CD4-positive, alpha-beta memory T cell (primary cell): ENCODE data around the gene BBX. TPM values are rescaled to one million over a fixed set of nuclear protein-coding genes. Genes with fewer than 3 reads are reported as not detected.

Experiments used
- CTCF ChIA-PET: fragments of 350-600 bp; sonication (Branson Sonifier 250); formaldehyde crosslinking; loops from one replicate; lab custom pipeline; 2021; ENCODE audit warnings: inconsistent platforms; ENCODE audit not compliant: partially characterized antibody; lab: Charles Lee
- POLR2A ChIA-PET: fragments of 350-600 bp; sonication (Branson Sonifier 250); formaldehyde crosslinking; loops from one replicate; lab custom pipeline; 2021; ENCODE audit not compliant: partially characterized antibody; lab: Charles Lee
- DNase-seq, 5 donors: peaks; one replicate each; pipeline versions ENCODE4 v3.0.0 to v3.0.0-alpha.2; 2020 to 2022; ENCODE audit warnings: mixed read lengths in 1 of 5
- H3K27ac ChIP-seq: one replicate; pipeline ENCODE4 v1.7.0; 2013; ENCODE audit warnings: low read depth, low read length
- H3K27me3 ChIP-seq: 2 replicates; pipeline ENCODE4 v1.7.0; 2013; ENCODE audit warnings: mild to moderate bottlenecking, low read length, moderate library complexity; ENCODE audit not compliant: insufficient read depth
- H3K36me3 ChIP-seq: 2 replicates; pipeline ENCODE4 v1.7.0; 2013; ENCODE audit warnings: mild to moderate bottlenecking, low read length, moderate library complexity; ENCODE audit not compliant: insufficient read depth
- H3K4me1 ChIP-seq: 2 replicates; pipeline ENCODE4 v1.7.0; 2013; ENCODE audit warnings: mild to moderate bottlenecking, low read length, moderate library complexity; ENCODE audit not compliant: insufficient read depth
- H3K4me3 ChIP-seq, 2 donors: one replicate each; pipeline ENCODE4 v1.7.0; 2013; ENCODE audit warnings: low read length in 2 of 2, mild to moderate bottlenecking in 1 of 2
- H3K9me3 ChIP-seq, 2 donors: one replicate each; pipeline ENCODE4 v1.7.0; 2013; ENCODE audit warnings: low read length in 2 of 2, control low read depth in 1 of 2; ENCODE audit not compliant: control insufficient read depth in 1 of 2
- H3K27ac Mint-ChIP-seq, 7 donors: one replicate each; pipeline ENCODE4 v1.8.0; 2020 to 2021; ENCODE audit warnings: mixed read lengths in 7 of 7, mild to moderate bottlenecking in 6 of 7, inconsistent platforms in 3 of 7, moderate library complexity in 3 of 7
- H3K27me3 Mint-ChIP-seq, 2 donors: one replicate each; pipeline ENCODE4 v1.8.0; 2020 to 2021; ENCODE audit warnings: mixed read lengths in 2 of 2
- H3K36me3 Mint-ChIP-seq, 2 donors: one replicate each; pipeline ENCODE4 v1.8.0; 2020 to 2021; ENCODE audit warnings: mixed read lengths in 2 of 2, inconsistent platforms in 1 of 2, mild to moderate bottlenecking in 1 of 2
- H3K4me1 Mint-ChIP-seq, 4 donors: one replicate each; pipeline ENCODE4 v1.8.0; 2020 to 2021; ENCODE audit warnings: mixed read lengths in 4 of 4, mild to moderate bottlenecking in 1 of 4
- H3K4me3 Mint-ChIP-seq, 8 donors: one replicate each; pipeline ENCODE4 v1.8.0; 2020 to 2021; ENCODE audit warnings: mixed read lengths in 8 of 8, mild to moderate bottlenecking in 7 of 8, moderate library complexity in 6 of 8, inconsistent platforms in 3 of 8
- H3K9me3 Mint-ChIP-seq, 8 donors: one replicate each; pipeline ENCODE4 v1.8.0; 2020 to 2021; ENCODE audit warnings: mixed read lengths in 8 of 8, mild to moderate bottlenecking in 5 of 8, inconsistent platforms in 3 of 8, moderate library complexity in 1 of 8
- intact Hi-C: fragments of 100-400 bp; cut with micrococcal nuclease; formaldehyde crosslinking; loops from one replicate; pipeline ENCODE4 v1.15.1; 2023
- polyA plus RNA-seq, 2 donors: library from polyadenylated mRNA; unstranded; fragments of 300-500 nt; fragmentation: Illumina TruSeq; gene quantifications; one replicate each; pipeline ENCODE4 v1.2.3, GENCODE V29; 2021
- total RNA-seq, 2 experiments: library from RNA; stranded (reverse); gene quantifications; one replicate each; pipeline ENCODE4 v1.2.3, GENCODE V29; 2021

BBX gene
- total and polyA plus RNA-seq, 4 experiments from 2014 or later = 85.4 to 101 (median 96.5) TPM

GRCh38 chr3:107753494-107753893 is 230.7 kb downstream of the BBX start:
- H3K27ac Mint-ChIP-seq = peak overlapping the region in 2 of 7 donors; percentile 18 to 34
- H3K4me1 ChIP-seq = no peaks in the 10 kb centered on the region
- peak in 1 of 5 donors; percentile 8 for DNase-seq
- no peaks in the 10 kb centered on the region for H3K27me3 Mint-ChIP-seq
- POLR2A ChIA-PET = no interaction called here
- no peaks in the 10 kb centered on the region for H3K9me3 ChIP-seq
- peaks cover 29 to 44% of the 10 kb centered on the region in 2 donors for H3K36me3 Mint-ChIP-seq
- peaks cover 0 to 4% (median 2%) of the 10 kb centered on the region in 4 donors for H3K4me1 Mint-ChIP-seq
- CTCF ChIA-PET = interaction anchor here (1.1 to 4.4 kb wide), 3 partner anchors 13 to 77 kb away, joined by 3 to 23 read pairs (median 13); no protein-coding TSS in a partner anchor
- no peak overlapping the region for H3K27ac ChIP-seq
- H3K4me3 Mint-ChIP-seq = no peak overlapping the region
- no peak overlapping the region for H3K4me3 ChIP-seq
- no peaks in the 10 kb centered on the region for H3K9me3 Mint-ChIP-seq
- H3K36me3 ChIP-seq = peaks cover 11% of the 10 kb centered on the region
- intact Hi-C loops = no loop called here
- H3K27me3 ChIP-seq = no peaks in the 10 kb centered on the region

GRCh38 chr3:107753976-107754375 is 231.2 kb downstream of the BBX start:
- H3K9me3 Mint-ChIP-seq = no peaks in the 10 kb centered on the region
- Histone ChIP-seq H3K9me3 (no peaks in the 10 kb centered on the region), H3K27me3 (no peaks in the 10 kb centered on the region), H3K36me3 (peaks cover 11% of the 10 kb centered on the region), H3K4me1 (no peaks in the 10 kb centered on the region), H3K4me3 (no peak overlapping the region), H3K27ac (no peak overlapping the region)
- CTCF ChIA-PET = interaction anchor here (0.9 kb wide), 1 partner anchor 78 kb away, joined by 8 read pairs; no protein-coding TSS in a partner anchor
- peaks cover 0 to 4% (median 2%) of the 10 kb centered on the region in 4 donors for H3K4me1 Mint-ChIP-seq
- no peak overlapping the region for H3K4me3 Mint-ChIP-seq
- no peaks in the 10 kb centered on the region for H3K27me3 Mint-ChIP-seq
- no peak for DNase-seq
- POLR2A ChIA-PET = no interaction called here
- no peak overlapping the region for H3K27ac Mint-ChIP-seq
- peaks cover 33 to 49% of the 10 kb centered on the region in 2 donors for H3K36me3 Mint-ChIP-seq
- intact Hi-C loops = no loop called here

- peaks cover 0 to 4% (median 2%) of the 10 kb centered on the region in 4 donors for H3K4me1 Mint-ChIP-seq
- no peaks in the 10 kb centered on the region for H3K4me1 ChIP-seq
- no peak for DNase-seq
- H3K4me3 Mint-ChIP-seq = no peak overlapping the region
- H3K27ac Mint-ChIP-seq = no peak overlapping the region
- CTCF ChIA-PET = interaction anchor here (1.1 to 1.8 kb wide), 2 partner anchors 18 to 96 kb away, joined by 3 to 4 read pairs; no protein-coding TSS in a partner anchor
- peaks cover 7% of the 10 kb centered on the region for H3K36me3 ChIP-seq
- no peaks in the 10 kb centered on the region for H3K9me3 Mint-ChIP-seq
- H3K27ac ChIP-seq = no peak overlapping the region
- H3K36me3 Mint-ChIP-seq = peaks cover 43 to 57% of the 10 kb centered on the region in 2 donors
- no peak overlapping the region for H3K4me3 ChIP-seq
- no peaks in the 10 kb centered on the region for H3K9me3 ChIP-seq
- no peaks in the 10 kb centered on the region for H3K27me3 Mint-ChIP-seq
- H3K27me3 ChIP-seq = no peaks in the 10 kb centered on the region
- intact Hi-C loops = no loop called here
- POLR2A ChIA-PET = no interaction called here
These were observed 233.9 kb downstream of the BBX start for GRCh38 chr3:107756649-107757048.

- Histone ChIP-seq H3K27me3 (no peaks in the 10 kb centered on the region), H3K9me3 (no peaks in the 10 kb centered on the region), H3K36me3 (peaks cover 6% of the 10 kb centered on the region), H3K4me3 (no peak overlapping the region), H3K27ac (no peak overlapping the region), H3K4me1 (no peaks in the 10 kb centered on the region)
- no peak for DNase-seq
- CTCF ChIA-PET = interaction anchor here (1.1 to 1.8 kb wide), 2 partner anchors 17 to 97 kb away, joined by 3 to 4 read pairs; no protein-coding TSS in a partner anchor
- intact Hi-C loops = no loop called here
- no peak overlapping the region for H3K4me3 Mint-ChIP-seq
- no peaks in the 10 kb centered on the region for H3K27me3 Mint-ChIP-seq
- H3K4me1 Mint-ChIP-seq = peaks cover 0 to 4% (median 2%) of the 10 kb centered on the region in 4 donors
- no peaks in the 10 kb centered on the region for H3K9me3 Mint-ChIP-seq
- peaks cover 44 to 58% of the 10 kb centered on the region in 2 donors for H3K36me3 Mint-ChIP-seq
- POLR2A ChIA-PET = no interaction called here
- no peak overlapping the region for H3K27ac Mint-ChIP-seq
These were observed 234.4 kb downstream of the BBX start for GRCh38 chr3:107757140-107757539.

- peaks cover 6% of the 10 kb centered on the region for H3K36me3 ChIP-seq
- intact Hi-C loops = no loop called here
- H3K27me3 ChIP-seq = no peaks in the 10 kb centered on the region
- no peaks in the 10 kb centered on the region for H3K27me3 Mint-ChIP-seq
- no peak for DNase-seq
- POLR2A ChIA-PET = no interaction called here
- no peaks in the 10 kb centered on the region for H3K9me3 Mint-ChIP-seq
- H3K4me3 Mint-ChIP-seq = no peak overlapping the region
- H3K4me1 Mint-ChIP-seq = peaks cover 0 to 2% (median under 1%) of the 10 kb centered on the region in 4 donors
- H3K4me3 ChIP-seq = no peak overlapping the region
- H3K27ac Mint-ChIP-seq = no peak overlapping the region
- H3K27ac ChIP-seq = no peak overlapping the region
- H3K4me1 ChIP-seq = no peaks in the 10 kb centered on the region
- H3K9me3 ChIP-seq = no peaks in the 10 kb centered on the region
- peaks cover 46 to 50% of the 10 kb centered on the region in 2 donors for H3K36me3 Mint-ChIP-seq
- CTCF ChIA-PET = no interaction called here
These were observed 237.4 kb downstream of the BBX start for GRCh38 chr3:107760144-107760543.

- no peak for DNase-seq
- no peak overlapping the region for H3K27ac ChIP-seq
- H3K36me3 ChIP-seq = no peaks in the 10 kb centered on the region
- Mint-ChIP-seq H3K4me3 (no peak overlapping the region), H3K27me3 (no peaks in the 10 kb centered on the region), H3K36me3 (peaks cover 47 to 49% of the 10 kb centered on the region in 2 donors), H3K27ac (peak overlapping the region in 1 of 7 donors; percentile 26), H3K9me3 (peaks cover 0 to 5% (median 0%) of the 10 kb centered on the region in 8 donors), H3K4me1 (peaks cover 0 to 1% (median 0%) of the 10 kb centered on the region in 4 donors)
- no peaks in the 10 kb centered on the region for H3K9me3 ChIP-seq
- ChIA-PET POLR2A (no interaction called here), CTCF (no interaction called here)
- no peaks in the 10 kb centered on the region for H3K27me3 ChIP-seq
- no peak overlapping the region for H3K4me3 ChIP-seq
- intact Hi-C loops = no loop called here
- no peaks in the 10 kb centered on the region for H3K4me1 ChIP-seq
These were observed 238.6 kb downstream of the BBX start for GRCh38 chr3:107761391-107761790.

GRCh38 chr3:107765524-107765923 is 242.8 kb downstream of the BBX start:
- Histone ChIP-seq H3K4me1 (no peaks in the 10 kb centered on the region), H3K27ac (no peak overlapping the region), H3K27me3 (no peaks in the 10 kb centered on the region), H3K9me3 (no peaks in the 10 kb centered on the region), H3K36me3 (no peaks in the 10 kb centered on the region), H3K4me3 (no peak overlapping the region)
- Mint-ChIP-seq H3K36me3 (peaks cover 28 to 39% of the 10 kb centered on the region in 2 donors), H3K4me1 (no peaks in the 10 kb centered on the region), H3K4me3 (peak overlapping the region in 1 of 8 donors; percentile 32), H3K9me3 (peaks cover 0 to 5% (median 0%) of the 10 kb centered on the region in 8 donors), H3K27ac (no peak overlapping the region), H3K27me3 (no peaks in the 10 kb centered on the region)
- intact Hi-C loops = no loop called here
- ChIA-PET POLR2A (no interaction called here), CTCF (no interaction called here)
- DNase-seq = no peak
